Subcutaneous adipose tissue (tissue), 4 donors: Measurements from ENCODE around the gene SYNGR2. TPM values are rescaled to one million over a fixed set of nuclear protein-coding genes. Genes with fewer than 3 reads are reported as not detected.

Experiments
- CTCF ChIP-seq: fragments of 450-650 bp; IDR thresholded peaks from one replicate; pipeline ENCODE4 v1.5.1; 2016; ENCODE audit warnings: low read depth, mild to moderate bottlenecking, control low read depth, antibody characterized with exemption, moderate library complexity
- total RNA-seq, 4 donors: library from RNA; depleted of rRNA; stranded (reverse); fragments of >200 nt; gene quantifications; one replicate each; pipeline ENCODE4 v1.1.0, GENCODE V29; 2016

Gene SYNGR2
- total RNA-seq, 4 donors from 2014 or later = 33.0 to 80.6 (median 50.1) TPM

- TF ChIP-seq CTCF = no peak
Observed at GRCh38 chr17:78182504-78182903, 14.1 kb downstream of the SYNGR2 start.

- TF ChIP-seq CTCF = no peak
Observed at GRCh38 chr17:78183916-78184315, 15.5 kb downstream of the SYNGR2 start.

- TF ChIP-seq CTCF = no peak
Observed at GRCh38 chr17:78184351-78184750, 16.0 kb downstream of the SYNGR2 start.

- TF ChIP-seq CTCF = no peak
Observed at GRCh38 chr17:78184868-78185267, 16.5 kb downstream of the SYNGR2 start.

GRCh38 chr17:78185981-78186691 is 17.8 kb downstream of the SYNGR2 start:
- TF ChIP-seq CTCF = no peak

GRCh38 chr17:78186692-78187595 is 18.6 kb downstream of the SYNGR2 start, which contains the start of the genes AFMID and TK1:
TSS of gene AFMID (plus strand) at chr17:78187362. CDS start at chr17:78187371, 9 bp downstream.
TSS of gene TK1 (minus strand) at chr17:78187052. CDS start at chr17:78186994, 58 bp downstream.
- no peak for TF ChIP-seq CTCF

- no peak for TF ChIP-seq CTCF
Observed at GRCh38 chr17:78196716-78197115, 28.3 kb downstream of the SYNGR2 start.
